ENCODE results near the gene CARD10. TPM values are rescaled to one million over a fixed set of nuclear protein-coding genes. Genes with fewer than 3 reads are reported as not detected.

Gene CARD10
- total RNA-seq, 4 donors from 2014 or later, result 4.0 to 14.0 (median 9.9) TPM

DNA sequence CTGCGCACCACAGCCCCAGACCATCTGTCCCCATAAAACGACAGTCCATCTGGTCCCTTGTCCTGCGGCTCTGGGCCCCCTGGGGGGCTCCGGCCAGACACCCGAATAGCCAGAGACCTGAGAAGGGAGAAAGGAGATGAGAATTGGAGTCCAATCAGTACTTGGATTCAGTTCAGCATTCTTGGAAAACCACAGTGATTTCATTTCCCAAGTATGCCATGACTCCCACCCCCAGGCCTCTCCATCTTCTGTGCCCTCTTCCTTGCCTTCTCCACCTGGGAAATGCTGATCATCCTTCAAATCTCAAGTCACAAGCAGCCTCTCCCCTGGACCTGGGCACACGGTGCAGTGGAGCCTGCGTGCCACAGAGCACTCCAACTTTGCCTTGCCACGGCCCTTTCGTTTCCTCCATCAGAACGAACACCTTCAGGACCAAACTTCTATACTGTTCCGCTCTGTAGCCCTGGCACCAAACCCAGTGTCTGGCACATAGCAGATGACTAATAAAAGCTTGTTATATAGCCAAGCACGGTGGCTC, 22.1 kb downstream of the CARD10 start:
- H3K4me3 ChIP-seq, result no peak overlapping the region
- ATAC-seq, result no peak
- peaks cover 94% of the 10 kb centered on the region for H3K27me3 ChIP-seq
- WGBS, 2 donors (ENCODE audit: low coverage in 1 of 2), result 60 to 81% methylated on average over 3 to 6 of the region's 12 CpGs
- peaks cover 0 to 23% of the 10 kb centered on the region in 2 donors for H3K36me3 ChIP-seq
- TF ChIP-seq, protein P1, sequence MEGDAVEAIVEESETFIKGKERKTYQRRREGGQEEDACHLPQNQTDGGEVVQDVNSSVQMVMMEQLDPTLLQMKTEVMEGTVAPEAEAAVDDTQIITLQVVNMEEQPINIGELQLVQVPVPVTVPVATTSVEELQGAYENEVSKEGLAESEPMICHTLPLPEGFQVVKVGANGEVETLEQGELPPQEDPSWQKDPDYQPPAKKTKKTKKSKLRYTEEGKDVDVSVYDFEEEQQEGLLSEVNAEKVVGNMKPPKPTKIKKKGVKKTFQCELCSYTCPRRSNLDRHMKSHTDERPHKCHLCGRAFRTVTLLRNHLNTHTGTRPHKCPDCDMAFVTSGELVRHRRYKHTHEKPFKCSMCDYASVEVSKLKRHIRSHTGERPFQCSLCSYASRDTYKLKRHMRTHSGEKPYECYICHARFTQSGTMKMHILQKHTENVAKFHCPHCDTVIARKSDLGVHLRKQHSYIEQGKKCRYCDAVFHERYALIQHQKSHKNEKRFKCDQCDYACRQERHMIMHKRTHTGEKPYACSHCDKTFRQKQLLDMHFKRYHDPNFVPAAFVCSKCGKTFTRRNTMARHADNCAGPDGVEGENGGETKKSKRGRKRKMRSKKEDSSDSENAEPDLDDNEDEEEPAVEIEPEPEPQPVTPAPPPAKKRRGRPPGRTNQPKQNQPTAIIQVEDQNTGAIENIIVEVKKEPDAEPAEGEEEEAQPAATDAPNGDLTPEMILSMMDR (IDR thresholded peaks at IDR 0.05), result no peak
- TF ChIP-seq POLR2A (IDR thresholded peaks at IDR 0.05), result no peak
- no peak for TF ChIP-seq POLR2AphosphoS5 (IDR thresholded peaks at IDR 0.05)
- no peak for TF ChIP-seq EP300 (IDR thresholded peaks at IDR 0.05)
- no peaks in the 10 kb centered on the region for H3K9me3 ChIP-seq
- H3K27ac ChIP-seq, result no peak overlapping the region
- H3K4me1 ChIP-seq, result peaks cover 0 to 21% (median 0%) of the 10 kb centered on the region in 3 donors

DNA sequence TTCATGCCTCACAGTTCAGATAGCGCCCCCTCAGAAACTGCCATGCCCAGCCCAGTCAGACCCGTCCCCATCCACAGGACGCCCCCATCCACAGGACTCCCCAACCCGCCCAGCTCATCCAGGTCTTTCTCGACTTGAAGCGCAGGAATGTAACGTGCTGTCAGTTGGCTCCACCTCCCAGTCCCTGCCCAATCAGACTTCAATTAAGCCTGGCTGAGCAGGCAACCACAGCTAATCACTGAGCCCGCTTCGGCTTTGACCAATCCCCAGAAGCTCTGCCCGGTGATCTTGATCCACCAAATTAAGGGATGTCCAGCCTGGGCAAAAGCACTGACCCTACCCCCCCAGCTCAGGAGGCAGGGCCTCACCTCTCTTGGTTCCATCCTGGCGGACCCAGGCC, 22.6 kb downstream of the CARD10 start:
- no peak overlapping the region for H3K27ac ChIP-seq
- WGBS, 2 donors (ENCODE audit: low coverage in 1 of 2), result 80 to 81% methylated on average over 1 to 3 of the region's 11 CpGs
- peaks cover 0 to 17% (median 0%) of the 10 kb centered on the region in 3 donors for H3K4me1 ChIP-seq
- H3K36me3 ChIP-seq, result peaks cover 0 to 23% of the 10 kb centered on the region in 2 donors
- H3K4me3 ChIP-seq, result no peak overlapping the region
- no peaks in the 10 kb centered on the region for H3K9me3 ChIP-seq
- ATAC-seq, result no peak
- peaks cover 96% of the 10 kb centered on the region for H3K27me3 ChIP-seq
- TF ChIP-seq POLR2A (IDR thresholded peaks at IDR 0.05), result no peak
- no peak for TF ChIP-seq EP300 (IDR thresholded peaks at IDR 0.05)
- no peak for TF ChIP-seq POLR2AphosphoS5 (IDR thresholded peaks at IDR 0.05)
- TF ChIP-seq, protein P1 (IDR thresholded peaks at IDR 0.05), result no peak

DNA sequence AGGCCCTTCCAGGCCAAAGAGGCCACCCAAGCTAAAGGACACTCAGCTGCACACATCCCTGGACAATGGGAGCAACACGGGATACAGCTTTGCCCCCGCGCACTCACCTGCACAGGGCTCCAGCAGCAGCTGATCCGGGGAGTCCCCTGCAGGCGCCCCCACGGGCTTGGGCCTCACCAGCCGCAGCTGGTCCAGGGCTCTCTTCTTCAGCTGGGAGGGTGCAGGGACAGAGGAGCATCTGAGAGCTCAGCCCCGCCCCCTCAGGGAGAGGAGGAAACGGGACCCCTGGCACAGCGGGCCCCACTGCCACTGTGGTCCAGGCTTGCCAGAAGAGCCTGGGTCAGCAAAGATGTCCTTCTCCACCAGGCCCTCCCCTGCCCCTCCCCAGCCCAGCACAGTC, 25.2 kb downstream of the CARD10 start:
- WGBS, 2 donors (ENCODE audit: low coverage in 1 of 2), result no CpG with 5 or more reads among the region's 10 CpGs

DNA sequence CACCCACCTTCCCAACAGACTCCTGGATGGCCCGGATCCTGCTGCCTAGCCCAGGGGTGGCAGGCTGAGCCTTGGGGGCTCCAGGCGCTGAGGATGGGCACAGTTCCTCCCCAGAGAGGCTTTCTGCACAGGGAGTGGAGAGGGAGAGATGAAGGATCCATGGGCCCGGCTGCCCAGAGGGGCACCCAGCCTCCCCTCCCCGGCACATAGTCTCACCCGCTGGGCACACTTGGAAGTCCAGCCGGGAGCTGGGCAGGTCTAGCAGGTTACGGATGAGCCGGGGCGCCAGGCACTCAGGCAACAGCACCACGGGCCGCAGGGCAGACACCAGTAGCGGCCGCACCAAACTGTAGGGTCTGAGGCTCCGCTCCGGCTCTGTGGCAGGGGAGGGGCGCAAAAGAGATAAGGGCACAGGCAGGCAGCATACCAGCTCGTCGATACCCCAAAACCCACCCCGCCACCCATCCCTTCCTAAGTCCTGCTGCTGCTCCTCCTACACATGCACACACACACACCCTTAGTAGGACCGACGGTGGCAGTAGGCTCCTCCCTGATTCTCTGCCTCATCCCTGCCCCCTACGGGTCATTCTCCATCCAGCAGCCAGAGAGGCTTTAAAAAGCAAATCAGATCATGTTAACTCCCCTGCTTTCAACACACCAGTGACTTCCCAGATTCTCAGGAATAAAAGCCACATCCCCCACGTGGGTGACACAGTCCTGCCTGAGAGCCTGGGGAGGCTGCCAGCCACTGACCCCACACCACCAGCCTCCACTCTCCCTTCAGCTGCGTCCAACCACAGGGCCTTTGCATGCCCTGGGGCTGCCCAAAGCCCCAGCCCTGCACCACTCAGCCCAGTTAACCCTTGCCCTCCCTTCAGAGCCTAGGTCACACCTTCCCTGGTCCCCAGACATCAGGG, 26.5 kb downstream of the CARD10 start:
- TF ChIP-seq EP300 (IDR thresholded peaks at IDR 0.05), result no peak
- TF ChIP-seq, protein P1 (IDR thresholded peaks at IDR 0.05), result no peak
- no peak for TF ChIP-seq POLR2A (IDR thresholded peaks at IDR 0.05)
- no peak for TF ChIP-seq POLR2AphosphoS5 (IDR thresholded peaks at IDR 0.05)
- no peaks in the 10 kb centered on the region for H3K4me1 ChIP-seq
- H3K27ac ChIP-seq, result no peak overlapping the region
- peaks cover 91% of the 10 kb centered on the region for H3K27me3 ChIP-seq
- H3K9me3 ChIP-seq, result no peaks in the 10 kb centered on the region
- WGBS, 2 donors (ENCODE audit: low coverage in 1 of 2), result 0% methylated on average over 3 of the region's 24 CpGs; no CpG with 5 or more reads in 1 of the 2 donors
- H3K36me3 ChIP-seq, result peaks cover 0 to 31% of the 10 kb centered on the region in 2 donors
- ATAC-seq, result no peak
- no peak overlapping the region for H3K4me3 ChIP-seq

More for the DNA sequence above, 25.2 kb downstream of the CARD10 start:
- H3K4me3 ChIP-seq, result no peak overlapping the region
- ATAC-seq, result no peak
- H3K27me3 ChIP-seq, result peaks cover 94% of the 10 kb centered on the region
- TF ChIP-seq POLR2AphosphoS5 (IDR thresholded peaks at IDR 0.05) (no peak), EP300 (IDR thresholded peaks at IDR 0.05) (no peak), POLR2A (IDR thresholded peaks at IDR 0.05) (no peak)
- TF ChIP-seq, protein P1 (IDR thresholded peaks at IDR 0.05), result no peak
- no peak overlapping the region for H3K27ac ChIP-seq
- no peaks in the 10 kb centered on the region for H3K4me1 ChIP-seq
- H3K36me3 ChIP-seq, result peaks cover 0 to 31% of the 10 kb centered on the region in 2 donors
- H3K9me3 ChIP-seq, result no peaks in the 10 kb centered on the region
